ENCODE data around the gene KCNK15.

The KCNK15 gene

DNA sequence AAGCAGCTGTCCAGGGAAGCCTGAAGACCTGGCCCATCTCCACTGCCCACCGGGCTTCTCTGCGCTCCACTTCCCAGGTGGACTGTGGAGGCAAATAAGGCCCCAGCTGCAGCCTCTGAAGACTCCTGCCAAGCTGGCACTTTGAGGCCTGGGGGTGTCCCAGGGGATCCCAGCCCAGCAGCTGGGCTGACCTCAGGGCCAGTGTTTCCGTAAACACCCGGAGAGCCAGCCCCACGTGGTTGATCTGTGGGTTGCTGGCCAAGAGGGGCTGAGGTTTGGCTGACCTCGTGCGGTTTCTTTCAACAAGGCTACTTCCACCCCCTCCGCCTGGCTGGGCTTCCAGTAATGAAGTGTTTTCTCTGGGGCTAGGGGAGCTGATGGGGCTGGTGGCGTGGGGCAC is 42.9 kb upstream of the KCNK15 start:
- in situ Hi-C loops (cut with MboI; ENCODE audit: low sequenced_read_pairs, unreplicated experiment) = no loop called here
- no peak for TF ChIP-seq CTCF (IDR thresholded peaks at IDR 0.05; ENCODE audit: borderline replicate concordance, control extremely low read depth, extremely low read depth, insufficient read depth, missing control alignments)
- DNase-seq (ENCODE audit: low spot score) = peak; percentile 76

- in situ Hi-C loops (cut with MboI; ENCODE audit: low sequenced_read_pairs, unreplicated experiment) = no loop called here
- no peak for DNase-seq (ENCODE audit: low spot score)
- no peak for TF ChIP-seq CTCF (IDR thresholded peaks at IDR 0.05; ENCODE audit: borderline replicate concordance, control extremely low read depth, extremely low read depth, insufficient read depth, missing control alignments)
These were observed 42.3 kb upstream of the KCNK15 start for GRCh38 chr20:44703183-44703925.

DNA sequence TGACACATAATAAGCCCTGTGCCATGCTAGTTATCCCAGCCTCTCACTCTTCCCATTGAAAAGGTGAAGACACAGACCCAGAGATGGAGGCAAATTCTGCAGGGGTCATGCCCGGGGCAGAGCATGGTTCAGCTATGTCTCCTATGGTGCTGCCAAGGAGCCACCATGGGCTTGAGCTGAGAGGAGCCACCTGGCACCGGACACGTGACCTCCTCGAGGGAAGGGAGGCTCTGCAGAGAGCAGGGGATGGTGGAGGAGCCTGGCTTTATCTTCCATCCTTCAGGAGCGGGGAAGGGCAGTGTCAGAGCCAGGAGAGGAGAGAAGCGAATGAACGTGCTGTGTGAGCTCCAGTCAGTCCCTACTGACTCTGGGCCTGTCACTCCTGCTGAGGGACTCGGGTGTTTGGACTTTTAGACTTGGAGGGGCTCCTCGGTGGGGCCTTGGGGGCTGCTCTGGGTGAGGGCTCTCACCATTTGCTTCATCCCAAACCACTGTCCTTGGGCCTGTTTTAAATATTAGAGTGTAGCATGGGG is 41.6 kb upstream of the KCNK15 start:
- in situ Hi-C loops (cut with MboI; ENCODE audit: low sequenced_read_pairs, unreplicated experiment) = no loop called here
- TF ChIP-seq CTCF (IDR thresholded peaks at IDR 0.05; ENCODE audit: borderline replicate concordance, control extremely low read depth, extremely low read depth, insufficient read depth, missing control alignments) = no peak
- DNase-seq (ENCODE audit: low spot score) = no peak

GRCh38 chr20:44704551-44704971 is 41.1 kb upstream of the KCNK15 start:
- DNase-seq (ENCODE audit: low spot score) = no peak
- in situ Hi-C loops (cut with MboI; ENCODE audit: low sequenced_read_pairs, unreplicated experiment) = no loop called here
- no peak for TF ChIP-seq CTCF (IDR thresholded peaks at IDR 0.05; ENCODE audit: borderline replicate concordance, control extremely low read depth, extremely low read depth, insufficient read depth, missing control alignments)

- DNase-seq (ENCODE audit: low spot score) = no peak
- in situ Hi-C loops (cut with MboI; ENCODE audit: low sequenced_read_pairs, unreplicated experiment) = no loop called here
- TF ChIP-seq CTCF (IDR thresholded peaks at IDR 0.05; ENCODE audit: borderline replicate concordance, control extremely low read depth, extremely low read depth, insufficient read depth, missing control alignments) = no peak
These were observed 40.1 kb upstream of the KCNK15 start for GRCh38 chr20:44705364-44706094.

GRCh38 chr20:44706301-44707017 is 39.2 kb upstream of the KCNK15 start:
- in situ Hi-C loops (cut with MboI; ENCODE audit: low sequenced_read_pairs, unreplicated experiment) = no loop called here
- no peak for TF ChIP-seq CTCF (IDR thresholded peaks at IDR 0.05; ENCODE audit: borderline replicate concordance, control extremely low read depth, extremely low read depth, insufficient read depth, missing control alignments)
- DNase-seq (ENCODE audit: low spot score) = no peak

Data from GM13976 (cell line).